Ishikawa (cell line): ENCODE data around the gene TNFRSF18.

ENCODE experiments used
- CEBPB ChIP-seq: IDR thresholded peaks from 2 replicates; pipeline ENCODE4 v1.6.1; 2012
- CREB1 ChIP-seq: IDR thresholded peaks from 2 replicates; pipeline ENCODE4 v1.6.1; 2012; ENCODE audit warnings: low read depth
- EGR1 ChIP-seq: IDR thresholded peaks from 2 replicates; pipeline ENCODE4 v1.6.1; 2012
- EP300 ChIP-seq: IDR thresholded peaks from 2 replicates; pipeline ENCODE4 v1.6.1; 2012; ENCODE audit warnings: borderline replicate concordance
- FOXM1 ChIP-seq: IDR thresholded peaks from 2 replicates; pipeline ENCODE4 v1.6.1; 2012; ENCODE audit warnings: low read depth, borderline replicate concordance
- NFIC ChIP-seq: IDR thresholded peaks from 2 replicates; pipeline ENCODE4 v1.6.1; 2012
- RAD21 ChIP-seq: IDR thresholded peaks from 2 replicates; pipeline ENCODE4 v1.6.1; 2012; ENCODE audit warnings: low read depth
- TAF1 ChIP-seq: IDR thresholded peaks from 2 replicates; pipeline ENCODE4 v1.6.1; 2012; ENCODE audit warnings: low read depth, mild to moderate bottlenecking
- TCF12 ChIP-seq: IDR thresholded peaks from 2 replicates; pipeline ENCODE4 v1.6.1; 2012; ENCODE audit warnings: low read depth
- TEAD4 ChIP-seq: IDR thresholded peaks from 2 replicates; pipeline ENCODE4 v1.6.1; 2012
- YY1 ChIP-seq: IDR thresholded peaks from 2 replicates; pipeline ENCODE4 v1.6.1; 2012; ENCODE audit warnings: low read depth
- ZBTB7A ChIP-seq: IDR thresholded peaks from 2 replicates; pipeline ENCODE4 v1.6.1; 2012; ENCODE audit warnings: low read depth
- TF ChIP-seq, protein P1 (sequence below): IDR thresholded peaks from 2 replicates; pipeline ENCODE4 v1.6.1; 2012
- TF ChIP-seq, protein P2 (sequence below): IDR thresholded peaks from 2 replicates; pipeline ENCODE4 v1.6.1; 2012
- TF ChIP-seq, protein P3 (sequence below): IDR thresholded peaks from 2 replicates; pipeline ENCODE4 v1.6.1; 2012; ENCODE audit warnings: low read depth, mild to moderate bottlenecking

TNFRSF18 gene

DNA sequence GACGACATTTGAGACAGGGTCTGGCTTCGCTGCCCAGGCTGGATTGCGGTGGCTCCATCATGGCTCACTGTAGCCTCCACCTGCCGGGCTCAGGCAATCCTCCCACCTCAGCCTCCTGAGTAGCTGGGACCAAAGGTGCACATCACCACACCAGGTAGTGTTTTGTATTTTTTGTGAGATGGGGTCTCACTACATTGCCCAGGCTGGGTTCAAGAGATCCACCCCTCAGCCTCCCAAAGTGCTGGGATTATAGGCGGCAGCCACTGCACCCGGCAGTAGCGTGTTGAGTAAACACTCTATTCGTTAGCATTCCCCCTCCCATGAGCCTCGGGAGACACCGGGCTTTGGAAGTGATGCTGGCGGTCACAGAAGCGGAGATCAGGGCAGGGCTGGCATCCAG, 46.9 kb upstream of the TNFRSF18 start:
- TF ChIP-seq TAF1 (no peak), CREB1 (no peak), TCF12 (no peak), YY1 (no peak), CEBPB (no peak), TEAD4 (no peak), RAD21 (no peak), EP300 (no peak), ZBTB7A (no peak), FOXM1 (no peak), NFIC (no peak)
- TF ChIP-seq, protein P1, sequence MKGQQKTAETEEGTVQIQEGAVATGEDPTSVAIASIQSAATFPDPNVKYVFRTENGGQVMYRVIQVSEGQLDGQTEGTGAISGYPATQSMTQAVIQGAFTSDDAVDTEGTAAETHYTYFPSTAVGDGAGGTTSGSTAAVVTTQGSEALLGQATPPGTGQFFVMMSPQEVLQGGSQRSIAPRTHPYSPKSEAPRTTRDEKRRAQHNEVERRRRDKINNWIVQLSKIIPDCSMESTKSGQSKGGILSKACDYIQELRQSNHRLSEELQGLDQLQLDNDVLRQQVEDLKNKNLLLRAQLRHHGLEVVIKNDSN, result no peak
- TF ChIP-seq, protein P2, sequence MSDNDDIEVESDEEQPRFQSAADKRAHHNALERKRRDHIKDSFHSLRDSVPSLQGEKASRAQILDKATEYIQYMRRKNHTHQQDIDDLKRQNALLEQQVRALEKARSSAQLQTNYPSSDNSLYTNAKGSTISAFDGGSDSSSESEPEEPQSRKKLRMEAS, result no peak
- TF ChIP-seq, protein P3, sequence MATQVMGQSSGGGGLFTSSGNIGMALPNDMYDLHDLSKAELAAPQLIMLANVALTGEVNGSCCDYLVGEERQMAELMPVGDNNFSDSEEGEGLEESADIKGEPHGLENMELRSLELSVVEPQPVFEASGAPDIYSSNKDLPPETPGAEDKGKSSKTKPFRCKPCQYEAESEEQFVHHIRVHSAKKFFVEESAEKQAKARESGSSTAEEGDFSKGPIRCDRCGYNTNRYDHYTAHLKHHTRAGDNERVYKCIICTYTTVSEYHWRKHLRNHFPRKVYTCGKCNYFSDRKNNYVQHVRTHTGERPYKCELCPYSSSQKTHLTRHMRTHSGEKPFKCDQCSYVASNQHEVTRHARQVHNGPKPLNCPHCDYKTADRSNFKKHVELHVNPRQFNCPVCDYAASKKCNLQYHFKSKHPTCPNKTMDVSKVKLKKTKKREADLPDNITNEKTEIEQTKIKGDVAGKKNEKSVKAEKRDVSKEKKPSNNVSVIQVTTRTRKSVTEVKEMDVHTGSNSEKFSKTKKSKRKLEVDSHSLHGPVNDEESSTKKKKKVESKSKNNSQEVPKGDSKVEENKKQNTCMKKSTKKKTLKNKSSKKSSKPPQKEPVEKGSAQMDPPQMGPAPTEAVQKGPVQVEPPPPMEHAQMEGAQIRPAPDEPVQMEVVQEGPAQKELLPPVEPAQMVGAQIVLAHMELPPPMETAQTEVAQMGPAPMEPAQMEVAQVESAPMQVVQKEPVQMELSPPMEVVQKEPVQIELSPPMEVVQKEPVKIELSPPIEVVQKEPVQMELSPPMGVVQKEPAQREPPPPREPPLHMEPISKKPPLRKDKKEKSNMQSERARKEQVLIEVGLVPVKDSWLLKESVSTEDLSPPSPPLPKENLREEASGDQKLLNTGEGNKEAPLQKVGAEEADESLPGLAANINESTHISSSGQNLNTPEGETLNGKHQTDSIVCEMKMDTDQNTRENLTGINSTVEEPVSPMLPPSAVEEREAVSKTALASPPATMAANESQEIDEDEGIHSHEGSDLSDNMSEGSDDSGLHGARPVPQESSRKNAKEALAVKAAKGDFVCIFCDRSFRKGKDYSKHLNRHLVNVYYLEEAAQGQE, result no peak

DNA sequence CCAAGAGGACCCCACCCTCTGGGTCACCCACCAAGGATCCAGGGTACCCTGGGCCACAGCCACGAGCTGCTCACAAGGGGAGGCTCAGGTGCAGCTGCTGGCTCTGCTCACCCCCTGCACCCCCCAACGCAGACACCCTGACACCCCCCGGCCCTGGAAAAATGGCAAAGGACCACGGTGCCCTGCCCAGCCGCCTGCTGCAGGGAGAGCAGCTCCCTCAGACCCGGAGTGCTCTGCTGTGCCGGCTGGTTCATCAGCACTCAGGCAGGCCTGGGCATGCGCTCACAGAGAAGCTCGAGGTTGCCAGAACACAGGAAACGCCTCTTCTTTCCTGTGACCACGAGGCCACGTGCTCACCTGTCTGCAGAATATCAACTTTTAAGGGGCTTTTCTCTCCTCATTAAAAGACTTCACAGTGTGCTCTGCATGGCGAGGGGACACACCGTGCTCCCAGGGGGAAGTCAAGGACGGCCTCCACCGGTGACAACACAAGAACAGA, 44.4 kb upstream of the TNFRSF18 start:
- no peak for TF ChIP-seq CEBPB
- no peak for TF ChIP-seq TCF12

DNA sequence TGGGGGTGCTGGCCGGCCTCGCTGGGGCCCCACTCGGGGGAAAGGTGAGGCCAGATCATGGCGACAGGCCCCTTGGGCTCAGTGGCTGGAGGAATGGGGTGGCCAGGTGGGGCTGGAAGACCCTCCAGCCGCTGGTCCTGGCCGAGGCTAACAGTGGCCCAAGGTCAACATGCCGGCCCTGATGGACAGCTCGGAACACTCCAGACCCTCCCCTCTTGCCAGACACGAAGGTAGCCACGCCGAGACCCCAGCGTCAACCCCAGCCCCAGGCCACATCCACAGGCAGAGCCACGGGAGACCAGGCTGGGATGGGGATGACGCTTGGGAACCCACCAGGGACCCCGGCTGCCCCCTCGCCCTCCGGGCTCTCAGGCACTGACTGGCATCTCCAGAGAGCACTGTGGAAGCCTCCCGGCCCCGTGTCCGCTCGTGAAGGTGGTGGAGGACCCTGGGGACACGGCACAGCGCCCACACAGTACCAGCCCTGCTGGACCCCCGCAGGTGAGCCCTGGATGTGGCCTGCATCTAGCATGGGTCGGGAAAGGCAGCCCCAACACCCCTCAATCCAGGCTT, 41.0 kb upstream of the TNFRSF18 start:
- TF ChIP-seq YY1, result no peak
- no peak for TF ChIP-seq EGR1
- no peak for TF ChIP-seq TAF1

DNA sequence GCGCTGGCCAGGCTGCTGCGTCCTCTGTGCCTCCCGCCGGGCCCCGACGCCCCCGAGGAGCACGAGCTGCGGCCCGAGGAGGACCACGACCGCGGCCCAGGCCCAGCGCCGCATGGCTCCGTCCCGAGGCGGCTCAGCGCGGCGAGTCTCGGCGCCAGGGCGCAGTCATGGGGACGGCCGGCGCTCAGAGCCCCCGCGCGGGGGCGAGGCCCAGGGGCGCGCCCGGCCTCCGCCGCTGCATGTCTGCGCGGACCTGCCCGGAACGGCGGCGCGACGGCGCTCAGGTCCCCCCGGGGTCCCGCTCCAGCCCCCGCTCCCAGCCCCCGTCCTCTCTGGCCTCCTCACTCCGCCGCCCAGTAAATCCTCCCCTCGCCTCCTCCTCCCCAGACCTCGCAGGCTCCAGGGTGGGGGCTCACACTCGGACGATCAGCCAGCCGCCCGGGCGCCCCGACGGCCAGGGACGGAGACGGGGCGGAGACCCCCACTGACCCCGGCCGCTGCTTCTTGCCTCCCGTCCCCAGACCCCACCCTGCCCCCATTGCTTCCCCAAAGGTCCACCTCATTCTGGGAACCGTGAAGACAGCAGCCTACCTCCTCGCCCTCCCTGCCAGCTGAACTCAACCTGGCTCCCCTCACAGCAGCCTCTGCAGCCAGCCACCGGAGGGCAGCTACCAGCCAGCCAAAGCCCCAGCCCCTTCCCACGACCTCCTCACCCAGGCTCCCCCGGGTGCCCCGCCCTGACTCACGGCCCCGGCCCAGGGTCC, 40.4 kb upstream of the TNFRSF18 start, which contains the start of gene C1QTNF12:
TSS of gene C1QTNF12 (minus strand) at position 146 of the 764 bp plus-strand sequence. CDS start at position 114, 32 bp downstream.
- TF ChIP-seq CEBPB (no peak), ZBTB7A (no peak), FOXM1 (no peak), EGR1 (no peak)
- TF ChIP-seq, protein P1, result no peak

DNA sequence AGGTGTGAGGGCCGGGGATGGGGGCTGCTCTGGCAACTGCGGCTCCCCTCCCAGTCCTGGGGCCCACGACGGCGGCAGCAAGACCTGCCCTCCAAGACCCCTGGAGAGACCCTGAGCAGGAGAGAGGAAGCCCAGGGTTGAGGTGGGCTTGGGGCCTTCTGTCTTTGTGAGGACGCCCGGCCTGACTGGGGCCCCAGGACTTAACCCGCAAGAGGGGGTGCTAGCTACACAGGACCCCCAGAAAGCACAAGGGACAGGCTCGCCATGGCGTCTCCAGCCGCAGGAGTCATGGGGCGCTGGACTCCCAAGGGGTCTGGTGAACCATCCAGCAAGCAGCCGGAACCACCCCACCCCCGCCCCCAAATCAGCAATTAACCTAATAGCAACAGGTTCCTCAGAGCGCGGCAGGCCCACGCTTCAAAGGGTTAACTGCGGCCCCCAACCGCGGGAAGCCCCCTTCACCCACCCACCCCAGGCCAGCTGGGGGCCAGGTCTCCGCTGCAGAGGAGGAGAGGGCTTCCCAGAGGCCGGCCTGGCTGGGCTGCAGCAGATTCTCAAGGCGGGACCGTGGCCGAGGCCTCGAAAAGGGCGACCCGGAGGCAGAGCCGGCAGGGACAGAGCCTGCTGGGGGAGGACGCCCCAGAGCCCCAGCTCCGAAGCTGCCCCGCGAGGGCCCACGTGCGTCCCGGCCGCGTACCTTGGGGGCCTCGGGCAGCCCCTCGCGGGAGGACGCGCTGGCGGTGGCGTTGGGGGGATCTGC, 39.6 kb upstream of the TNFRSF18 start:
- no peak for TF ChIP-seq EP300
- no peak for TF ChIP-seq TAF1
- TF ChIP-seq, protein P2, result no peak
- TF ChIP-seq ZBTB7A, result 0 out of 2 replicates have a peak, but pooled peaks have one; percentile 65
- TF ChIP-seq NFIC, result no peak
- TF ChIP-seq YY1, result no peak
- TF ChIP-seq, protein P3, result no peak

DNA sequence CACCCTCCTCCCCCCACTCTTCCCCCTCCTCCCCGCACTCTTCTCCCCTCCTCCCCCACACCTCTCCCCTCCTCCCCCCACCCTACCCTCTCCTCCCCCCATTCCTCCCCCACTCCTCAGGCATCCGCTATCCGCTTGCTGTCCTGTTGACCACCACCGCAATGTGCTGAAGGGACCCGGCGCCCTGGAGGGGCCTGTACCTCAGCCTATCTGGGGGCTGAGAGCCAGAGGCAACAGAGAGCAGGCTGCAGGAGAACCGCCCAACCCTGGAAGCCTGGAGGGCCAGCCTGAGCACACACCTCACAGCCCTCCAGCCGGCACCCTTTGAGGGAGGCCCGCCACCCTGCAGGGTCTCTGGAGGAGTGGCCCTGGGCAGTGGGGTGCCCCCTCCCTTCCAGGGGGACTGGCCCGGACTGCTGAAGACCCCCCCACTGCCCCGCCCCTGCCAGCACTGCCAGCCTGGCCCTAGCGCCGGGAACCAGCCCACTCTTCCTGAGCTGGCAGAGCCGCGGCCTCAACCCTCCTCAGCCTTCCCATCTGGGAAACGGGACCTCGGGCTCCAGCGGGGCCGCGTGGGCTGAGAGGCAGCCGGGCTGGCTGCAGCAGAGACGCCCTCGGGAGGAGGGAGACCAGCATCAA, 38.9 kb upstream of the TNFRSF18 start:
- TF ChIP-seq TCF12 (no peak), EP300 (no peak), CEBPB (no peak), ZBTB7A (no peak), FOXM1 (no peak), NFIC (no peak), CREB1 (no peak), EGR1 (no peak), TEAD4 (no peak), YY1 (no peak), RAD21 (no peak), TAF1 (no peak)
- TF ChIP-seq, protein P3, result no peak
- TF ChIP-seq, protein P2, result no peak
- TF ChIP-seq, protein P1, result no peak
